HepG2 (cell line): Measurements from ENCODE around the gene CCL23. TPM values are rescaled to one million over a fixed set of nuclear protein-coding genes. Genes with fewer than 3 reads are reported as not detected.

ENCODE experiments used
- GTF2F1 ChIP-seq: fragments of 150-350 bp; IDR thresholded peaks from 2 replicates; pipeline ENCODE4 v1.6.1; 2014; ENCODE audit warnings: low read length
- KAT2B ChIP-seq: fragments of 150-350 bp; IDR thresholded peaks from 2 replicates; pipeline ENCODE4 v1.6.1; 2014; ENCODE audit warnings: low read depth, low read length, borderline replicate concordance
- NFKBIZ ChIP-seq: IDR thresholded peaks from 2 replicates; pipeline ENCODE4 v1.6.1; 2018; ENCODE audit warnings: missing genetic modification reagents, missing compliant biosample characterization
- ONECUT2 ChIP-seq: sonication (generic); formaldehyde crosslinking; IDR thresholded peaks from 2 replicates; pipeline ENCODE4 v1.4.0; 2020; ENCODE audit warnings: missing genetic modification reagents
- PPARG ChIP-seq: conservative IDR thresholded peaks from 2 replicates; pipeline ENCODE4 v1.6.1; 2016; ENCODE audit warnings: missing biosample characterization, missing genetic modification reagents
- REPIN1 ChIP-seq: sonication (generic); formaldehyde crosslinking; IDR thresholded peaks from 2 replicates; pipeline ENCODE4 v1.8.0; 2022; ENCODE audit warnings: missing genetic modification reagents, low read depth, mild to moderate bottlenecking, borderline replicate concordance
- SMARCC2 ChIP-seq: fragments of 450-650 bp; IDR thresholded peaks from 2 replicates; pipeline ENCODE4 v1.6.1; 2017; ENCODE audit warnings: antibody characterized with exemption, mild to moderate bottlenecking
- SNAI1 ChIP-seq: sonication (generic); formaldehyde crosslinking; IDR thresholded peaks from 2 replicates; pipeline ENCODE4 v1.5.0; 2020; ENCODE audit warnings: mild to moderate bottlenecking, missing genetic modification reagents, borderline replicate concordance
- SRSF4 ChIP-seq: fragments of 200-400 bp; formaldehyde crosslinking; IDR thresholded peaks from one replicate; pipeline ENCODE4 v1.6.1; 2018; ENCODE audit warnings: mild to moderate bottlenecking, low read depth, low read length, moderate library complexity; ENCODE audit not compliant: poor library complexity, severe bottlenecking
- ZBTB7B ChIP-seq: sonication (generic); formaldehyde crosslinking; IDR thresholded peaks from 2 replicates; pipeline ENCODE4 v1.4.0; 2020; ENCODE audit warnings: missing genetic modification reagents
- ZNF17 ChIP-seq: sonication (generic); formaldehyde crosslinking; IDR thresholded peaks from 2 replicates; pipeline ENCODE4 v1.5.0; 2020; ENCODE audit warnings: mild to moderate bottlenecking, missing genetic modification reagents
- ZNF235 ChIP-seq: sonication (generic); formaldehyde crosslinking; IDR thresholded peaks from 2 replicates; pipeline ENCODE4 v1.8.1; 2023; ENCODE audit warnings: mild to moderate bottlenecking, missing genetic modification reagents, borderline replicate concordance
- ZNF264 ChIP-seq: sonication (generic); formaldehyde crosslinking; IDR thresholded peaks from 2 replicates; pipeline ENCODE4 v1.4.0; 2020; ENCODE audit warnings: missing genetic modification reagents
- ZNF446 ChIP-seq: sonication (generic); formaldehyde crosslinking; IDR thresholded peaks from 2 replicates; pipeline ENCODE4 v1.5.0; 2020; ENCODE audit warnings: mild to moderate bottlenecking, missing genetic modification reagents
- polyA plus RNA-seq, 8 experiments: library from polyadenylated mRNA; depleted of rRNA in 3 of 8; stranded (reverse) in 7 of 8; unstranded in 1 of 8; fragments of >200 nt; fragmentation: Illumina TruSeq in 4 of 8; extraction: Trizol in 4 of 8; gene quantifications; 2 replicates each; pipeline versions ENCODE4 v1.2.1 to v1.2.3, GENCODE V29; 2011 to 2016; ENCODE audit warnings: low read depth in 4 of 8, missing spikeins in 1 of 8, mixed read lengths in 1 of 8; ENCODE audit not compliant: insufficient read depth in 1 of 8
- total RNA-seq, 5 experiments: library from RNA; depleted of rRNA; stranded (reverse); fragments of >200 nt; fragmentation: Illumina TruSeq; extraction: Trizol; gene quantifications; 2 replicates each; pipeline ENCODE4 v1.2.3, GENCODE V29; 2016; ENCODE audit warnings: low read depth in 1 of 5
- TF ChIP-seq, protein P1 (sequence below): sonication (generic); formaldehyde crosslinking; IDR thresholded peaks from 2 replicates; pipeline ENCODE4 v1.4.0; 2020; ENCODE audit warnings: missing genetic modification reagents; ENCODE audit errors: not compliant biosample characterization
- TF ChIP-seq, protein P2 (sequence below): IDR thresholded peaks from 2 replicates; pipeline ENCODE4 v1.6.1; 2016; ENCODE audit warnings: control low read depth
- TF ChIP-seq, protein P3 (sequence below): sonication (generic); formaldehyde crosslinking; conservative IDR thresholded peaks from 2 replicates; pipeline ENCODE4 v1.8.0; 2022; ENCODE audit warnings: low read depth, missing genetic modification reagents
- TF ChIP-seq, protein P4 (sequence below), 2 experiments: sonication (generic) in 1 of 2; formaldehyde crosslinking in 1 of 2; IDR thresholded peaks; 2 replicates each; pipeline versions ENCODE4 v1.5.1 to v1.6.1; 2011 to 2020; ENCODE audit warnings: borderline replicate concordance in 1 of 2, low read depth in 1 of 2, low read length in 1 of 2, mild to moderate bottlenecking in 1 of 2, missing genetic modification reagents in 1 of 2, moderate library complexity in 1 of 2
- TF ChIP-seq, protein P5 (sequence below): sonication (generic); formaldehyde crosslinking; IDR thresholded peaks from 2 replicates; pipeline ENCODE4 v1.4.0; 2020; ENCODE audit warnings: missing genetic modification reagents, mild to moderate bottlenecking, borderline replicate concordance

Gene CCL23
- total and polyA plus RNA-seq, 2 of the 13 experiments (the other 11 are each of a cell fraction or from before 2014, with no cell fraction given), result not detected

DNA sequence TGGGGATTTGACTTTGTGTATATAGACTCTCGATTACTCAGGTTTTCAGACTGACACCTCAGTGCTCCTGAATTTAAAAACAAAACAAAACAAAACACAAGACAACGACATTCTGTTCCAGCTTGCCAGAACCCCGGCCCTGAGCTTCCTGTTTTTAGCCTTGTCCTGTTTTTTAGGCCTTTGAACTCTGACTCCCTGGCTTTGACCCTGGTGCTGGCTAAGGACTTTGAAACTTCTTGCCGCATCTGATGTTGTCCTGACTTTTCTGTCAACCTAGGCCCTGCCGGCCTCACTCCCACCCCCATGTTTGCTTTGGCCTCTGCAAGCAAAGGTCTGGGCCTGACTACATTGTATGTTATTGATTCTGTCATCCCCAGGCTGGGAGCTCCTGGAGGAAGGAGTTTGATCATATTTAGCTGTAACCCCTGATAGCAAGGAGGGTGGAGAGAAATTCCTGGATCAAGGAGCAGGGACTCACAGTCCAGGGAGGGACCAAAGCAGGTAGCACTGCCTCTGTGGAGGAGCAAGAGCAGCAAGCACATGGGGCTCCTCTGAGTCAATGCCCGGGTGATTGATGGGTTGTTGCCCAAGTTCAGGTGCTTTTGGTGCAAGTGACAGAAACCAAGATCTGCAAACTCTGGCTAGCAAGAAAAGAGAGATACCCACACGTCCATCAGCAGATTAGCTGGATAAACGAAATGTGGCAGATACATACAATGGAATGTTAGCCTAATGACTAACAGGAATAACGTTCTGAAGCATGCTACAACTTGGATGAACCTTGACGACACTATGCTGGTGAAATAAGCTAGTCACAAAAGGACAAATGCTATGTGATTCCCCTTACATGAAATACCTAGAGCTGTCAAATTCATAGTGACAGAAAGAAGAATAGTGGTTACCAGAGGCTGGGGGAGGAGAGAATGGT lies 44.2 kb downstream of the CCL23 start (continued):
- TF ChIP-seq, protein P1, sequence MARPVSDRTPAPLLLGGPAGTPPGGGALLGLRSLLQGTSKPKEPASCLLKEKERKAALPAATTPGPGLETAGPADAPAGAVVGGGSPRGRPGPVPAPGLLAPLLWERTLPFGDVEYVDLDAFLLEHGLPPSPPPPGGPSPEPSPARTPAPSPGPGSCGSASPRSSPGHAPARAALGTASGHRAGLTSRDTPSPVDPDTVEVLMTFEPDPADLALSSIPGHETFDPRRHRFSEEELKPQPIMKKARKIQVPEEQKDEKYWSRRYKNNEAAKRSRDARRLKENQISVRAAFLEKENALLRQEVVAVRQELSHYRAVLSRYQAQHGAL (CRISPR knock-in tag), result no peak
- TF ChIP-seq, protein P2, sequence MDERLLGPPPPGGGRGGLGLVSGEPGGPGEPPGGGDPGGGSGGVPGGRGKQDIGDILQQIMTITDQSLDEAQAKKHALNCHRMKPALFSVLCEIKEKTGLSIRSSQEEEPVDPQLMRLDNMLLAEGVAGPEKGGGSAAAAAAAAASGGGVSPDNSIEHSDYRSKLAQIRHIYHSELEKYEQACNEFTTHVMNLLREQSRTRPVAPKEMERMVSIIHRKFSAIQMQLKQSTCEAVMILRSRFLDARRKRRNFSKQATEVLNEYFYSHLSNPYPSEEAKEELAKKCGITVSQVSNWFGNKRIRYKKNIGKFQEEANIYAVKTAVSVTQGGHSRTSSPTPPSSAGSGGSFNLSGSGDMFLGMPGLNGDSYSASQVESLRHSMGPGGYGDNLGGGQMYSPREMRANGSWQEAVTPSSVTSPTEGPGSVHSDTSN (CRISPR knock-in tag), result peak; percentile 69
- no peak for TF ChIP-seq SRSF4
- TF ChIP-seq NFKBIZ (CRISPR knock-in tag), result peak; percentile 81
- TF ChIP-seq ONECUT2 (CRISPR knock-in tag), result peak; percentile 99
- TF ChIP-seq, protein P3, sequence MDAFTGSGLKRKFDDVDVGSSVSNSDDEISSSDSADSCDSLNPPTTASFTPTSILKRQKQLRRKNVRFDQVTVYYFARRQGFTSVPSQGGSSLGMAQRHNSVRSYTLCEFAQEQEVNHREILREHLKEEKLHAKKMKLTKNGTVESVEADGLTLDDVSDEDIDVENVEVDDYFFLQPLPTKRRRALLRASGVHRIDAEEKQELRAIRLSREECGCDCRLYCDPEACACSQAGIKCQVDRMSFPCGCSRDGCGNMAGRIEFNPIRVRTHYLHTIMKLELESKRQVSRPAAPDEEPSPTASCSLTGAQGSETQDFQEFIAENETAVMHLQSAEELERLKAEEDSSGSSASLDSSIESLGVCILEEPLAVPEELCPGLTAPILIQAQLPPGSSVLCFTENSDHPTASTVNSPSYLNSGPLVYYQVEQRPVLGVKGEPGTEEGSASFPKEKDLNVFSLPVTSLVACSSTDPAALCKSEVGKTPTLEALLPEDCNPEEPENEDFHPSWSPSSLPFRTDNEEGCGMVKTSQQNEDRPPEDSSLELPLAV, result no peak
- TF ChIP-seq SMARCC2, result no peak; the same call in 1 of the 2 replicates
- peak; percentile 88; the same call in 1 of the 2 replicates for TF ChIP-seq REPIN1 (CRISPR knock-in tag)
- TF ChIP-seq ZNF446 (CRISPR knock-in tag), result no peak
- TF ChIP-seq ZBTB7B (CRISPR knock-in tag), result peak; percentile 90
- peak; percentile 14; the same call in 1 of the 2 replicates for TF ChIP-seq ZNF264
- TF ChIP-seq SNAI1 (CRISPR knock-in tag), result 0 out of 2 replicates have a peak, but pooled peaks have one; percentile 4
- TF ChIP-seq ZNF17, result no peak
- TF ChIP-seq ZNF235 (CRISPR knock-in tag), result no peak
- peak; percentile 62; the same call in 1 of the 2 replicates for TF ChIP-seq KAT2B
- TF ChIP-seq, protein P4, sequence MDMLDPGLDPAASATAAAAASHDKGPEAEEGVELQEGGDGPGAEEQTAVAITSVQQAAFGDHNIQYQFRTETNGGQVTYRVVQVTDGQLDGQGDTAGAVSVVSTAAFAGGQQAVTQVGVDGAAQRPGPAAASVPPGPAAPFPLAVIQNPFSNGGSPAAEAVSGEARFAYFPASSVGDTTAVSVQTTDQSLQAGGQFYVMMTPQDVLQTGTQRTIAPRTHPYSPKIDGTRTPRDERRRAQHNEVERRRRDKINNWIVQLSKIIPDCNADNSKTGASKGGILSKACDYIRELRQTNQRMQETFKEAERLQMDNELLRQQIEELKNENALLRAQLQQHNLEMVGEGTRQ (IDR thresholded peaks at IDR 0.05; ENCODE audit: low read depth, low read length), result no peak
- TF ChIP-seq, protein P4 (CRISPR knock-in tag; IDR thresholded peaks at IDR 0.05; ENCODE audit: borderline replicate concordance), result no peak
- TF ChIP-seq, protein P5, sequence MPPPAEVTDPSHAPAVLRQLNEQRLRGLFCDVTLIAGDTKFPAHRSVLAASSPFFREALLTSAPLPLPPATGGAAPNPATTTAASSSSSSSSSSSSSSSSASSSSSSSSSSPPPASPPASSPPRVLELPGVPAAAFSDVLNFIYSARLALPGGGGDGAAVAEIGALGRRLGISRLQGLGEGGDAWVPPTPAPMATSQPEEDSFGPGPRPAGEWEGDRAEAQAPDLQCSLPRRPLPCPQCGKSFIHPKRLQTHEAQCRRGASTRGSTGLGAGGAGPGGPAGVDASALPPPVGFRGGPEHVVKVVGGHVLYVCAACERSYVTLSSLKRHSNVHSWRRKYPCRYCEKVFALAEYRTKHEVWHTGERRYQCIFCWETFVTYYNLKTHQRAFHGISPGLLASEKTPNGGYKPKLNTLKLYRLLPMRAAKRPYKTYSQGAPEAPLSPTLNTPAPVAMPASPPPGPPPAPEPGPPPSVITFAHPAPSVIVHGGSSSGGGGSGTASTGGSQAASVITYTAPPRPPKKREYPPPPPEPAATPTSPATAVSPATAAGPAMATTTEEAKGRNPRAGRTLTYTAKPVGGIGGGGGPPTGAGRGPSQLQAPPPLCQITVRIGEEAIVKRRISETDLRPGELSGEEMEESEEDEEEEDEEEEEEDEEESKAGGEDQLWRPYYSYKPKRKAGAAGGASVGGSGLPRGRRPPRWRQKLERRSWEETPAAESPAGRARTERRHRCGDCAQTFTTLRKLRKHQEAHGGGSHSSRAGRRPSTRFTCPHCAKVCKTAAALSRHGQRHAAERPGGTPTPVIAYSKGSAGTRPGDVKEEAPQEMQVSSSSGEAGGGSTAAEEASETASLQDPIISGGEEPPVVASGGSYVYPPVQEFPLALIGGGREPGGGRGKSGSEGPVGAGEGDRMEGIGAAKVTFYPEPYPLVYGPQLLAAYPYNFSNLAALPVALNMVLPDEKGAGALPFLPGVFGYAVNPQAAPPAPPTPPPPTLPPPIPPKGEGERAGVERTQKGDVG (CRISPR knock-in tag), result peak; percentile 79; the same call in 1 of the 2 replicates
- TF ChIP-seq GTF2F1, result no peak
- TF ChIP-seq PPARG (CRISPR knock-in tag), result peak; percentile 89
